Caki2 (cell line): ENCODE data around the gene RASGEF1C. TPM values are rescaled to one million over a fixed set of nuclear protein-coding genes. Genes with fewer than 3 reads are reported as not detected.

Experiments used
- DNase-seq: peaks from one replicate; pipeline ENCODE4 v3.0.0-alpha.2; 2015; ENCODE audit warnings: low read depth
- in situ Hi-C: cut with HindIII; loops from 2 replicates; pipeline ENCODE4 v1.10.0; 2016; ENCODE audit warnings: low sequenced_read_pairs, low pct_unique_long_range_greater_than_20kb, mixed read lengths
- total RNA-seq: library from RNA; depleted of rRNA; stranded (reverse); fragments of >200 nt; shearing (Covaris generic); gene quantifications from 2 replicates; pipeline ENCODE4 v1.2.3, GENCODE V29; 2014; ENCODE audit warnings: low replicate concordance; rRNA removed

The RASGEF1C gene
- 0.64 TPM in 1 of 2 replicates, not detected in the other for total RNA-seq

GRCh38 chr5:180209137-180209581 lies at the start of gene RASGEF1C:
Gene RASGEF1C, minus strand, starts transcription at chr5:180209211. Its CDS starts 71,159 bp downstream, at chr5:180138052.
- in situ Hi-C loops: loop anchor here (25.0 kb wide), 1 partner anchor 122 kb away; no protein-coding TSS in a partner anchor
- DNase-seq: peak; percentile 46

- DNase-seq: peak; percentile 13
Observed at GRCh38 chr5:180253036-180253824, 44.2 kb upstream of the RASGEF1C start.

GRCh38 chr5:180251887-180252286 lies 42.9 kb upstream of the RASGEF1C start:
- DNase-seq: no peak
- in situ Hi-C loops: no loop called here

More at GRCh38 chr5:180253036-180253824, 44.2 kb upstream of the RASGEF1C start:
- in situ Hi-C loops: no loop called here

- no peak for DNase-seq
- in situ Hi-C loops: no loop called here
Observed at GRCh38 chr5:180251141-180251540, 42.1 kb upstream of the RASGEF1C start.

- in situ Hi-C loops: no loop called here
- no peak for DNase-seq
Observed at GRCh38 chr5:180250329-180250728, 41.3 kb upstream of the RASGEF1C start.

- in situ Hi-C loops: no loop called here
- DNase-seq: no peak
Observed at GRCh38 chr5:180241600-180241999, 32.6 kb upstream of the RASGEF1C start.

- in situ Hi-C loops: no loop called here
- DNase-seq: no peak
Observed at GRCh38 chr5:180238631-180239030, 29.6 kb upstream of the RASGEF1C start.

DNA sequence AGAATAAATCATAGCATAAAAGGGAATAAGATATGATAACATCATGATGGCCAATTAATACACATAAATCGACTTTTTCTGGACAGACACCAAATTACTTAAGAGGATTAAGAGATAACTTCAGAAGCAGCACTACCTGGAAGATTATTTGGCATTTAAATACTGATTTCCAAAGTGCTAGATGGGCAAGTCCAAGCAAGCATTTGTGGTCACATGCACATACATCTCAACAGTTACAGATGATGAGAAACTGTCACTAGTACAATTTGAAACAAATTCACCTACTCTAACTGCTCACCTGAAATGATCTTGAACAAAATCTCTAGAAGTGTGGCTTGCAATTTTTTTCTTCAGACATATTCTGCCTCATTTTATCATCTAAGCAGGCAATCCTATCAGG lies 26.8 kb upstream of the RASGEF1C start:
- no peak for DNase-seq
- in situ Hi-C loops: no loop called here

GRCh38 chr5:180235077-180235476 lies 26.1 kb upstream of the RASGEF1C start:
- no peak for DNase-seq
- in situ Hi-C loops: no loop called here

- in situ Hi-C loops: no loop called here
- DNase-seq: no peak
Observed at GRCh38 chr5:180234271-180234670, 25.3 kb upstream of the RASGEF1C start.

DNA sequence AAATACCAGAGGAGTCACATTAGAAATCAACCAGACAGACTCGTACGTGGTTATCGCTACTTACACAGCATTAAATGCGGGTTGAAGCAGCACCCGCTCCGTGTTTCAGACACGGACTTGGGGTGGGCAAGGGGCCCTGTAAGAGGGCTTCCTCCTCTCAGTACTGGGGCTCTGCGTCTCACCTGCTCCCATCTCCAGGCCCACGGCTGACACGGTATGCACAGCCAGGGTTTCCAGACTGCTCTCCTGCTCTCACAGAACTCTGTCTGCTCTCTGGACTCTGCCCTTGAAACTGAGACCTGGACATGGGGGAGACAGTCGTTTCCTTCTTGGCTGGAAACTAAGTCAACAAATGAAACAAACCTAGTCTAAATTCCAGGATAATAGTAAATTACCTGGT lies 24.7 kb upstream of the RASGEF1C start:
- DNase-seq: no peak
- in situ Hi-C loops: no loop called here

DNA sequence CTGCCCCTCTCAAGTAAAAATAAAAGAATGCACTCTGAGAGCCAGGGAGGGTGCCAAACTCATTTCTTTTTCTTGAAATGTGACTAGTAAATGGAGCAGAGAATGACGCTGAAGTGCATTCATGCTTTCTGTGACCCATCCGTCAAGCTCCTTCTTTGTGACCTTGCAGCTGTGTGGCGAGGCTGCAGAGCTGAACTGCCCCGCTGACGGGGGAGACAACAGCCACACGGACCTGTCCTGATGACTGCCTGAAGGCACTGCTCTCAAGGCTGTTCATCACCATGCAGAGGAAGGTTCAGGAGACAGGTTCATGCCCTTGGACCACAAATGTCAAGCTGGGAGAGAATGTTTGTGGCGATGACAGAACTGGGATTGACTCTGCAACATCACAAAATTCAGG lies 21.0 kb upstream of the RASGEF1C start:
- in situ Hi-C loops: no loop called here
- no peak for DNase-seq

DNA sequence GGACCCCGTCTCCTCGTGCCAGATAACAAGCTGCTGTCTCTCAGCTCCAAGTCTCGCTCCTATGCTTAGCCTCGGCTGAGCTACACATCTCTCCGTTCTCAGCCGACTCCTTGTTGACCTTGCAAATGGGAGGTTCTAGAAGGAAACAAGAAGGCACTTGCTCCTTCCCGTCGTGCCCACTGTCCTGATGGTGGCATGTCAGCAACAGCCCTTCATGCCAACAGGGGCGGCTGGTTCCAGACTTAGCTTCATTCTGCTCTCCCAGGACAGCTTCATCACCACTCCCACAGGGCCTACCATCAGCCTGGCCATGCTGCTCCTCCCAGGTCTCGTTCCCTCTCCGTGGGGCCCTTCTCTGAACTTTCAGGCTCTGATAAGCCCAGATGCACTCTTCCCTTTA lies 13.0 kb upstream of the RASGEF1C start:
- in situ Hi-C loops: loop anchor here (25.0 kb wide), 1 partner anchor 135 kb away; no protein-coding TSS in a partner anchor
- no peak for DNase-seq

DNA sequence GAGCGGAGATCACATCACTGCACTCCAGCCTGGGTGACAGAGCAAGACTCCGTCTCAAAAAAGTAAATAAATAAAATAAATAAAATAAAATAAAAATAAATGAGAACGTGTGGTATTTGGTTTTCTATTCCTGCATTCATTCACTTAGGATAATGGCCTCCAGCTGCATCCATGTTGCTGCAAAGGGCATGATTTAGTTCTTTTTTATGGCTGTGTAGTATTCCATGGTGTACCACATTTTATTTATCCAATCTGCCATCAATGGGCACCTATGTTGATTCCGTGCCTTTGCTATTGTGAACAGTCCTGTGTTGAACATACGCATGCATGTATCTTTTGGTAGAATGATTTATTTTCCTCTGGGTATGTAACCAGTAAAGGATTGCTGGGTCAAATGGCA lies 8.8 kb upstream of the RASGEF1C start:
- in situ Hi-C loops: loop anchor here (25.0 kb wide), 1 partner anchor 130 kb away; no protein-coding TSS in a partner anchor

GRCh38 chr5:180216646-180217171 lies 7.7 kb upstream of the RASGEF1C start:
- in situ Hi-C loops: loop anchor here (25.0 kb wide), 1 partner anchor 129 kb away; no protein-coding TSS in a partner anchor
- no peak for DNase-seq

More for the DNA sequence above, 8.8 kb upstream of the RASGEF1C start:
- no peak for DNase-seq

- in situ Hi-C loops: loop anchor here (25.0 kb wide), 1 partner anchor 129 kb away; no protein-coding TSS in a partner anchor
- no peak for DNase-seq
Observed at GRCh38 chr5:180215783-180216630, 7.0 kb upstream of the RASGEF1C start.

- in situ Hi-C loops: loop anchor here (25.0 kb wide), 1 partner anchor 128 kb away; no protein-coding TSS in a partner anchor
- no peak for DNase-seq
Observed at GRCh38 chr5:180214870-180215770, 6.1 kb upstream of the RASGEF1C start.
